Uterus (tissue), 2 donors: ENCODE data around the gene AP2B1.

Experiments used
- CTCF ChIP-seq, 4 experiments: fragments of 200-600 bp in 2 of 4; fragments of 450-650 bp in 2 of 4; sonication (generic) in 2 of 4; IDR thresholded peaks; one replicate each; pipeline ENCODE4 v1.5.1; 2016 to 2019; ENCODE audit warnings: antibody characterized with exemption in 4 of 4, mild to moderate bottlenecking in 2 of 4, moderate library complexity in 1 of 4
- POLR2A ChIP-seq, 2 donors: fragments of 450-650 bp; IDR thresholded peaks; one replicate each; pipeline ENCODE4 v1.6.1; 2016; ENCODE audit warnings: antibody characterized with exemption in 2 of 2, mild to moderate bottlenecking in 1 of 2, moderate library complexity in 1 of 2

- TF ChIP-seq POLR2A (IDR thresholded peaks at IDR 0.05) (no peak), CTCF (IDR thresholded peaks at IDR 0.05) (no peak)
Observed at GRCh38 chr17:35692512-35693210, 105.5 kb downstream of the AP2B1 start.
